Measurements from ENCODE around the gene ZNF682.

GRCh38 chr19:20051841-20052768 lies 12.8 kb upstream of the ZNF682 start:
- TF ChIP-seq ZBTB21 (CRISPR knock-in tag; IDR thresholded peaks at IDR 0.05; ENCODE audit: borderline replicate concordance) = no peak
- TF ChIP-seq, protein P1, sequence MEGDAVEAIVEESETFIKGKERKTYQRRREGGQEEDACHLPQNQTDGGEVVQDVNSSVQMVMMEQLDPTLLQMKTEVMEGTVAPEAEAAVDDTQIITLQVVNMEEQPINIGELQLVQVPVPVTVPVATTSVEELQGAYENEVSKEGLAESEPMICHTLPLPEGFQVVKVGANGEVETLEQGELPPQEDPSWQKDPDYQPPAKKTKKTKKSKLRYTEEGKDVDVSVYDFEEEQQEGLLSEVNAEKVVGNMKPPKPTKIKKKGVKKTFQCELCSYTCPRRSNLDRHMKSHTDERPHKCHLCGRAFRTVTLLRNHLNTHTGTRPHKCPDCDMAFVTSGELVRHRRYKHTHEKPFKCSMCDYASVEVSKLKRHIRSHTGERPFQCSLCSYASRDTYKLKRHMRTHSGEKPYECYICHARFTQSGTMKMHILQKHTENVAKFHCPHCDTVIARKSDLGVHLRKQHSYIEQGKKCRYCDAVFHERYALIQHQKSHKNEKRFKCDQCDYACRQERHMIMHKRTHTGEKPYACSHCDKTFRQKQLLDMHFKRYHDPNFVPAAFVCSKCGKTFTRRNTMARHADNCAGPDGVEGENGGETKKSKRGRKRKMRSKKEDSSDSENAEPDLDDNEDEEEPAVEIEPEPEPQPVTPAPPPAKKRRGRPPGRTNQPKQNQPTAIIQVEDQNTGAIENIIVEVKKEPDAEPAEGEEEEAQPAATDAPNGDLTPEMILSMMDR (IDR thresholded peaks at IDR 0.05) = no peak
- no peak for TF ChIP-seq STAT6 (CRISPR knock-in tag; conservative IDR thresholded peaks at IDR 0.05; ENCODE audit: low read depth)
- TF ChIP-seq MAX (CRISPR knock-in tag; IDR thresholded peaks at IDR 0.05) = peak; percentile 73
- TF ChIP-seq TEAD4 (CRISPR knock-in tag; IDR thresholded peaks at IDR 0.05) = no peak
- TF ChIP-seq SMAD4 (CRISPR knock-in tag; IDR thresholded peaks at IDR 0.05) = no peak
- TF ChIP-seq JUN (CRISPR knock-in tag; IDR thresholded peaks at IDR 0.05) = no peak
- TF ChIP-seq ATF6 (CRISPR knock-in tag; IDR thresholded peaks at IDR 0.05) = no peak

All from WTC11 (cell line).